AG10803 (cell line): Measurements from ENCODE around the gene MSMB.
A peak's percentile ranks its signal among the peaks of the same experiment; 100 is the strongest.
"Not testable (repeated sequence)": the region's sequence is repeated elsewhere in the genome, so short reads cannot be mapped to it uniquely, and the experiment has no call there.

ENCODE experiments used
- DNase-seq: peaks from one replicate; pipeline ENCODE4 v3.0.0; 2010; ENCODE audit warnings: low read depth
- H3K4me3 ChIP-seq: 2 replicates; pipeline ENCODE4 v1.5.1; 2011; ENCODE audit warnings: mild to moderate bottlenecking, low read length, control low read depth
- CTCF ChIP-seq: conservative IDR thresholded peaks from 2 replicates; pipeline ENCODE4 v1.5.1; 2011; ENCODE audit warnings: mild to moderate bottlenecking, low read length, control low read depth, inconsistent platforms

MSMB gene

GRCh38 chr10:46005383-46005782 is 40.7 kb downstream of the MSMB start:
- no peak for DNase-seq
- no peak for TF ChIP-seq CTCF
- H3K4me3 ChIP-seq: no peak overlapping the region

- no peak overlapping the region for H3K4me3 ChIP-seq
- DNase-seq: no peak
- TF ChIP-seq CTCF: no peak
Observed at GRCh38 chr10:46004963-46005362, 41.1 kb downstream of the MSMB start.

GRCh38 chr10:46002916-46003693 is 43.0 kb downstream of the MSMB start:
- TF ChIP-seq CTCF: no peak
- DNase-seq: peak; percentile 34
- no peak overlapping the region for H3K4me3 ChIP-seq

- H3K4me3 ChIP-seq, DNase-seq: not testable (repeated sequence)
Observed at GRCh38 chr10:46002189-46002687, 43.8 kb downstream of the MSMB start.

- TF ChIP-seq CTCF: no peak
- H3K4me3 ChIP-seq: no peak overlapping the region
- no peak for DNase-seq
Observed at GRCh38 chr10:46001187-46001756, 44.8 kb downstream of the MSMB start.

- DNase-seq: no peak
- TF ChIP-seq CTCF: no peak
Observed at GRCh38 chr10:46000538-46000937, 45.5 kb downstream of the MSMB start.

GRCh38 chr10:45999955-46000354 is 46.1 kb downstream of the MSMB start:
- not testable (repeated sequence) for H3K4me3 ChIP-seq, DNase-seq

More at GRCh38 chr10:46000538-46000937, 45.5 kb downstream of the MSMB start:
- no peak overlapping the region for H3K4me3 ChIP-seq
